Right atrium auricular region (tissue), 2 donors: ENCODE measurements around the gene CDK19. TPM values are rescaled to one million over a fixed set of nuclear protein-coding genes. Genes with fewer than 3 reads are reported as not detected.

ENCODE experiments used
- DNase-seq: peaks from one replicate; pipeline ENCODE4 v3.0.0-alpha.2; 2019; ENCODE audit warnings: low spot score
- H3K27ac ChIP-seq, 2 donors: fragments of 200-600 bp; sonication (generic); 1 replicate in 1 of 2; 2 replicates in 1 of 2; pipeline ENCODE4 v1.5.1; 2016 to 2019
- H3K27me3 ChIP-seq, 2 donors: fragments of 200-600 bp; sonication (generic); one replicate each; pipeline versions ENCODE4 v1.5.1 to v1.6.0; 2017 to 2019
- H3K36me3 ChIP-seq: fragments of 200-600 bp; sonication (generic); one replicate; pipeline ENCODE4 v1.5.1; 2016
- H3K4me1 ChIP-seq, 2 donors: fragments of 200-600 bp; sonication (generic); one replicate each; pipeline versions ENCODE4 v1.5.1 to v1.6.0; 2017 to 2019
- H3K4me3 ChIP-seq, 2 donors: fragments of 200-600 bp; sonication (generic); 1 replicate in 1 of 2; 2 replicates in 1 of 2; pipeline ENCODE4 v1.5.1; 2017 to 2019; ENCODE audit warnings: mild to moderate bottlenecking in 1 of 2, moderate library complexity in 1 of 2
- H3K9me3 ChIP-seq, 2 donors: fragments of 200-600 bp; sonication (generic); one replicate each; pipeline ENCODE4 v1.5.1; 2019
- total RNA-seq, 2 donors: library from RNA; depleted of rRNA; stranded (reverse); fragments of >200 nt; gene quantifications; one replicate each; pipeline ENCODE4 v1.1.0, GENCODE V29; 2016
- TF ChIP-seq, protein P1 (sequence below), 2 donors: fragments of 200-600 bp; sonication (generic); IDR thresholded peaks; one replicate each; pipeline ENCODE4 v1.5.1; 2019; ENCODE audit warnings: antibody characterized with exemption in 2 of 2

CDK19 gene
- total RNA-seq, 2 donors from 2014 or later: 5.7 to 6.3 TPM

DNA sequence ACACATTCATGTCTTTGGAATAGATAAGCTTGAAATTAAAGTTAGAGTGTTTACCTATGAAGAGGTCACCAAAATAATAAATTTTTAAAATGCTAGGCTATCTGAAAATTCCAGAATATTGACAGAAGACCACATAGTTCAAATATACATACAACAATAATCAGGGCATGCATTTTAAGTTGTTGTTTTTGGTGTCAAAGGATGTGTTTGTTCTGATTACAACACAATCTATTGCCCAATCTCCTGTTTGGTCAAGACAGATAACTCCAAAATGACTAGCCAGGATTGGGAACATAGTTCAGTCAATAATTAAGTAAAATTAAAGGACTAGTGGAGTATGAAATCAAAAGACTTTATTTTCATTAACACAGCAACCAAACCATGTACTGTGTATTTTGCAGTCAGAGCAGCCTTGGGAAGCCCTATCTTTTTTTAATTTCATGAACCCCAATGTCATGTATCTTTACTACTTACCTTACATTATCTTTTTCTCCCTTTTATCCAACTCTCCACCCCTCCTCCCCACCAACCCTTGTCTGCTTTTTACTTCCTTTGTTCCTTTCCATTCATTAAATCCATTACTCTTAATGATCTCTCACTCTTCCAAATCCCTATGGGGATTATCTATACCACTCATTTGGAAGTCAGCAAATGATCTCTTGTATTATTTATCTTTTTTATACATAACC lies 111.2 kb downstream of the CDK19 start:
- no peaks in the 10 kb centered on the region for H3K27me3 ChIP-seq
- TF ChIP-seq, protein P1, sequence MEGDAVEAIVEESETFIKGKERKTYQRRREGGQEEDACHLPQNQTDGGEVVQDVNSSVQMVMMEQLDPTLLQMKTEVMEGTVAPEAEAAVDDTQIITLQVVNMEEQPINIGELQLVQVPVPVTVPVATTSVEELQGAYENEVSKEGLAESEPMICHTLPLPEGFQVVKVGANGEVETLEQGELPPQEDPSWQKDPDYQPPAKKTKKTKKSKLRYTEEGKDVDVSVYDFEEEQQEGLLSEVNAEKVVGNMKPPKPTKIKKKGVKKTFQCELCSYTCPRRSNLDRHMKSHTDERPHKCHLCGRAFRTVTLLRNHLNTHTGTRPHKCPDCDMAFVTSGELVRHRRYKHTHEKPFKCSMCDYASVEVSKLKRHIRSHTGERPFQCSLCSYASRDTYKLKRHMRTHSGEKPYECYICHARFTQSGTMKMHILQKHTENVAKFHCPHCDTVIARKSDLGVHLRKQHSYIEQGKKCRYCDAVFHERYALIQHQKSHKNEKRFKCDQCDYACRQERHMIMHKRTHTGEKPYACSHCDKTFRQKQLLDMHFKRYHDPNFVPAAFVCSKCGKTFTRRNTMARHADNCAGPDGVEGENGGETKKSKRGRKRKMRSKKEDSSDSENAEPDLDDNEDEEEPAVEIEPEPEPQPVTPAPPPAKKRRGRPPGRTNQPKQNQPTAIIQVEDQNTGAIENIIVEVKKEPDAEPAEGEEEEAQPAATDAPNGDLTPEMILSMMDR (IDR thresholded peaks at IDR 0.05): no peak

DNA sequence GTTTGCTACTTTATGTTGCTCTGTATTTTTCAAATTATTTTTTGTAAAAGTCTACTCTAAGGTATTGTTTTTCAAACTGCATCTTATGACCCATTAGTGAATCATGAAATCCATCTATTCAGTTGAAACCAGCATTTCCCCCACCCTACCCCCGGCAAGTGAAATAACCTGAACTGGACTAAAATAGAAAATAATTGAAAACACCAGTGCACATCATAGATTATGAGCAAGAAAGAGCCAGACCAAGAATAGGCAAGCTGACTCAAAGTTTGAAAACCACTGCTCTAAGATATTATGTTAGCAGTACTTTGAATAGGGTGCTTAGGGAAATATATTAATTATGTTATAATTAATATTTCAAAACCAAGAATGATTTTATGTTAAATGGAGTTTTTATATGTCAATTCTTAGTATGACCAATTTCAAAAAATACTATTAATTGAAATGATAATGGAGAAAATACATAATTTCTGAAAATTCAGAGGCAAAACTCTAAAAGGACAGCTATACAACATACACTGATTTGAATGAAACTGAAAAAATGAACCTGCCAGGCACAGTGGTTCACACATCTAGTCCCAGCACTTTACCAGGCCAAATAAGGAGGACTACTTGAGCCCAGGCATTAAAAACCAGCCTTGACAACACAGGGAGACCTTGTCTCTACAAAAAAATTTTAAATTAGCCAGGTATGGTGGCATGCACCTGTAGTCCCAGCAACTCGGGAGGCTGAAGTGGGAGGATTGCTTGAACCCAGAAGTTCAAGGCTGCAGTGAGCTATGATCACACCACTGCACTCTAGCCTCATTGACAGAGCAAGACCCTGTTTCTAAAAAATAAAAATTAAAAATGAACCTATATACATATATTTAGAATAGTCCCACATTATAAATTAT lies 112.0 kb downstream of the CDK19 start:
- DNase-seq: no peak
- Histone ChIP-seq H3K27me3 (no peaks in the 10 kb centered on the region), H3K4me1 (peaks cover 0 to 6% of the 10 kb centered on the region in 2 donors), H3K27ac (no peak overlapping the region), H3K9me3 (no peaks in the 10 kb centered on the region), H3K4me3 (no peak overlapping the region), H3K36me3 (no peaks in the 10 kb centered on the region)
- TF ChIP-seq, protein P1 (IDR thresholded peaks at IDR 0.05): no peak

More for the DNA sequence above, 111.2 kb downstream of the CDK19 start:
- no peak overlapping the region for H3K4me3 ChIP-seq
- H3K36me3 ChIP-seq: no peaks in the 10 kb centered on the region
- peaks cover 0 to 6% of the 10 kb centered on the region in 2 donors for H3K4me1 ChIP-seq
- H3K9me3 ChIP-seq: no peaks in the 10 kb centered on the region
- no peak overlapping the region for H3K27ac ChIP-seq
- DNase-seq: no peak

DNA sequence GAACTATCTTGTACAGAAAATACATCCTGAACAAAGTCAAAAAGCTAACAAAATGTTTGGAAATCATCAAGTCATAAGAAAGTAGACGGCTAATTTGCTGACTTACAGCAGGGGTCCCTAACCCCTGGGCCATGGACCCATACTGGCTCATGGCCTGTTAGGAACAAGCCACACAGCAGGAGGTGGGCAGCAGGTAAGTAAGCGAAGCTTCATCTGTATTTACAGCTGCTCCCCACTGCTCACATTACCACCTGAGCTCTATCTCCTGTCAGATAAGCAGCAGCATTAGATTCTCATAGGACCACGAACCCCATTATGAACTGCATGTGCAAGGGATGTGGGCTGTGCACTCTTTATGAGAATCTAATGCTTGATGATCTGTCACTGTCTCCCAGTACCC lies 115.5 kb downstream of the CDK19 start:
- TF ChIP-seq, protein P1 (IDR thresholded peaks at IDR 0.05): no peak
- no peak for DNase-seq
- no peak overlapping the region for H3K4me3 ChIP-seq
- no peak overlapping the region for H3K27ac ChIP-seq
- no peaks in the 10 kb centered on the region for H3K9me3 ChIP-seq
- H3K36me3 ChIP-seq: no peaks in the 10 kb centered on the region
- peaks cover 0 to 6% of the 10 kb centered on the region in 2 donors for H3K4me1 ChIP-seq
- no peaks in the 10 kb centered on the region for H3K27me3 ChIP-seq

DNA sequence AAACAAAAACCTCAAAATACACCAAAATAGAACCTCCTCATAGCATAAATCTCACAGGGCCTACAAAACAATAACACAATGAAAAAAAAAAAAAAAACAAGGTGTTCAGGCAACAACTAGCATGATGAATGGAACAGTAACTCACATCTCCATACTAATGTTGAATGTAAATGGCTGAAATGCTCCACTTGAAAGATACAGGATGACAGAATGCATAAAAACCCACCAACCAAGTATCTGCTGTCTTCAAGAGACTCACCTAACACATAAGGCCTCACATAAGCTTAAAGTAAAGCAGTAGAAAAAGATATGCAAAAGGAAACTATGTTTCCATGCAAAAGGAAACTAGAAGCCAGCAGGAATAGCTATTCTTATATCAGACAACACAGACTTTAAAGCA lies 121.3 kb downstream of the CDK19 start:
- no peak overlapping the region for H3K4me3 ChIP-seq
- H3K27me3 ChIP-seq: no peaks in the 10 kb centered on the region
- H3K36me3 ChIP-seq: no peaks in the 10 kb centered on the region
- TF ChIP-seq, protein P1 (IDR thresholded peaks at IDR 0.05): no peak
- DNase-seq: no peak
- H3K27ac ChIP-seq: no peak overlapping the region
- peaks cover 0 to 5% of the 10 kb centered on the region in 2 donors for H3K4me1 ChIP-seq
- no peaks in the 10 kb centered on the region for H3K9me3 ChIP-seq

DNA sequence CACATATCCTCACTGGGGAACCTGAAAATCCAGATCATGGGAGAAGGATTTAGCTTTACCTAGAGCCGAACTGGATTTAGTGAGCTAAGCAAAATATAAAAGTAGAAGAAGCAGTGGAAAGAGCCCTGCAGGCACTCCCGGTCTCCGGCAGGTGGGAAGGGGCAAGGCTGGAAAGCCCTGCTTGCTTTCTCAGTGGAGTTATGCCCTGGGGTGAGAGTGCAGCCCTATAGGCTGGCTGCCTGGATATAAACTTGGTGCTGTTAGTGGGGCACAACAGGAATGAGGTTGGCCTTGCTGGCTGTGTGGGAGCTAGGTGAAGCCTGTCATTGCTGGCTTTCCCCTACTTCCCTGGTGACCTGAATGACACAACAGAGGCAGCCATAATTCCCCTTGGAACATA lies 122.0 kb downstream of the CDK19 start:
- H3K4me1 ChIP-seq: peaks cover 0 to 5% of the 10 kb centered on the region in 2 donors
- no peaks in the 10 kb centered on the region for H3K27me3 ChIP-seq
- no peak overlapping the region for H3K4me3 ChIP-seq
- H3K27ac ChIP-seq: no peak overlapping the region
- no peaks in the 10 kb centered on the region for H3K36me3 ChIP-seq
- DNase-seq: no peak
- no peaks in the 10 kb centered on the region for H3K9me3 ChIP-seq
- TF ChIP-seq, protein P1 (IDR thresholded peaks at IDR 0.05): no peak
